Spleen (tissue), 11 donors: ENCODE data around the gene PGP. TPM values are rescaled to one million over a fixed set of nuclear protein-coding genes. Genes with fewer than 3 reads are reported as not detected.

Experiments used
- DNase-seq: peaks from one replicate; pipeline ENCODE4 v3.0.0-alpha.2; 2020
- H3K27ac ChIP-seq, 8 donors: fragments of 200-600 bp; sonication (generic) in 7 of 8; 1 replicate in 4 of 8; 2 replicates in 4 of 8; pipeline versions ENCODE4 v1.5.0 to v1.8.0; 2016 to 2021; ENCODE audit warnings: inconsistent platforms in 4 of 8, mild to moderate bottlenecking in 4 of 8, moderate library complexity in 1 of 8
- H3K27me3 ChIP-seq, 7 donors: fragments of 200-600 bp; sonication (generic) in 6 of 7; replicated peaks in 1 of 7; 1 replicate in 4 of 7; 2 replicates in 3 of 7; pipeline versions ENCODE4 v1.5.0 to v1.8.0; 2016 to 2021; ENCODE audit warnings: inconsistent platforms in 3 of 7, mild to moderate bottlenecking in 1 of 7
- H3K36me3 ChIP-seq, 6 donors: fragments of 200-600 bp; sonication (generic) in 5 of 6; 1 replicate in 4 of 6; 2 replicates in 2 of 6; pipeline versions ENCODE4 v1.5.0 to v1.8.0; 2016 to 2021; ENCODE audit warnings: inconsistent platforms in 2 of 6
- H3K4me1 ChIP-seq, 6 donors: fragments of 200-600 bp; sonication (generic) in 5 of 6; 1 replicate in 3 of 6; 2 replicates in 3 of 6; pipeline versions ENCODE4 v1.5.0 to v1.8.0; 2016 to 2021; ENCODE audit warnings: inconsistent platforms in 3 of 6
- H3K4me3 ChIP-seq, 8 donors: fragments of 200-600 bp; sonication (generic) in 7 of 8; 1 replicate in 4 of 8; 2 replicates in 4 of 8; pipeline versions ENCODE4 v1.5.0 to v1.8.0; 2016 to 2021; ENCODE audit warnings: inconsistent platforms in 4 of 8, mild to moderate bottlenecking in 4 of 8, moderate library complexity in 2 of 8
- H3K9me3 ChIP-seq, 8 donors: fragments of 200-600 bp; sonication (generic) in 7 of 8; 1 replicate in 4 of 8; 2 replicates in 4 of 8; pipeline versions ENCODE4 v1.5.0 to v1.8.0; 2016 to 2021; ENCODE audit warnings: inconsistent platforms in 4 of 8
- POLR2A ChIP-seq, 3 donors: fragments of 450-650 bp; IDR thresholded peaks; one replicate each; pipeline ENCODE4 v1.5.1; 2017; ENCODE audit warnings: antibody characterized with exemption in 3 of 3, mild to moderate bottlenecking in 1 of 3
- POLR2AphosphoS5 ChIP-seq, 3 donors: sonication (generic); formaldehyde crosslinking; IDR thresholded peaks; one replicate each; pipeline ENCODE4 v1.5.1; 2017; ENCODE audit warnings: antibody characterized with exemption in 3 of 3
- WGBS, 5 donors: extraction: QIAGEN DNeasy Blood & Tissue Kit in 3 of 5; methylation state at CpG; one replicate each; pipeline versions ENCODE4 v1.1.5 to v1.1.7; 2013 to 2018; 5-methylcytosine and 5-hydroxymethylcytosine counted together
- intact Hi-C: fragments of 100-400 bp; cut with DNase I; formaldehyde crosslinking; loops from one replicate; pipeline ENCODE4 v1.15.0; 2023; ENCODE audit warnings: low total_unique reads
- polyA plus RNA-seq, 3 donors: library from polyadenylated mRNA; stranded (reverse); fragments of 200-250 nt; gene quantifications; one replicate each; pipeline ENCODE4 v1.2.1, GENCODE V29; 2013
- total RNA-seq, 7 donors: library from RNA; depleted of rRNA in 3 of 7; stranded (reverse); fragments of >200 nt in 3 of 7; fragmentation: NEBNext Ultra II Directional in 4 of 7; extraction: Animal tissue kit (Norgen Biotek cat#: 25700) in 4 of 7; gene quantifications; one replicate each; pipeline versions ENCODE4 v1.1.0 to v1.2.1, GENCODE V29; 2016 to 2021
- TF ChIP-seq, protein P1 (sequence below), 11 experiments: fragments of 200-600 bp in 7 of 11; fragments of 450-650 bp in 4 of 11; sonication (generic) in 4 of 11; IDR thresholded peaks in 8 of 11; conservative IDR thresholded peaks in 3 of 11; 1 replicate in 7 of 11; 2 replicates in 4 of 11; pipeline versions ENCODE4 v1.4.0 to v1.8.0; 2016 to 2021; ENCODE audit warnings: antibody characterized with exemption in 11 of 11, inconsistent platforms in 4 of 11, mild to moderate bottlenecking in 1 of 11
- donor health status: healthy with polysubstance abuse.
- donor health status: DM: no; HTN: no; CAD: no; lungs with moderate emphysema.
- donor health status: DM: no; HTN: no; CAD: no.
- donor health status: Bipolar disorder and iron deficiency.
- donor health status: healthy.
- donor health status: DM: no; HTN: no; CAD: no.
- donor health status: DM: yes; HTN: yes; CAD: no.

Gene PGP
- total and polyA plus RNA-seq, 10 donors, result 9.3 to 20.2 (median 13.7) TPM

GRCh38 chr16:2251296-2252111 lies 36.9 kb upstream of the PGP start, which contains the start of gene ECI1:
Gene ECI1 (minus strand): TSS chr16:2251587. CDS start chr16:2251566, 21 bp downstream.
- Histone ChIP-seq H3K4me1 (peaks cover 9 to 52% (median 29%) of the 10 kb centered on the region in 6 donors), H3K4me3 (peak within 1 kb of the TSS; percentile 59 to 85 (median 68)), H3K27ac (peak within 1 kb of the TSS; percentile 78 to 96 (median 90)), H3K27me3 (no peaks in the 10 kb centered on the region), H3K9me3 (no peaks in the 10 kb centered on the region), H3K36me3 (peaks cover 0 to 52% (median 41%) of the 10 kb centered on the region in 6 donors)
- peak in 2 of 3 donors; percentile 11 to 43 for TF ChIP-seq POLR2A (IDR thresholded peaks at IDR 0.05)
- TF ChIP-seq POLR2AphosphoS5 (IDR thresholded peaks at IDR 0.05), result peak; percentile 90 to 97 (median 91)
- TF ChIP-seq, protein P1, sequence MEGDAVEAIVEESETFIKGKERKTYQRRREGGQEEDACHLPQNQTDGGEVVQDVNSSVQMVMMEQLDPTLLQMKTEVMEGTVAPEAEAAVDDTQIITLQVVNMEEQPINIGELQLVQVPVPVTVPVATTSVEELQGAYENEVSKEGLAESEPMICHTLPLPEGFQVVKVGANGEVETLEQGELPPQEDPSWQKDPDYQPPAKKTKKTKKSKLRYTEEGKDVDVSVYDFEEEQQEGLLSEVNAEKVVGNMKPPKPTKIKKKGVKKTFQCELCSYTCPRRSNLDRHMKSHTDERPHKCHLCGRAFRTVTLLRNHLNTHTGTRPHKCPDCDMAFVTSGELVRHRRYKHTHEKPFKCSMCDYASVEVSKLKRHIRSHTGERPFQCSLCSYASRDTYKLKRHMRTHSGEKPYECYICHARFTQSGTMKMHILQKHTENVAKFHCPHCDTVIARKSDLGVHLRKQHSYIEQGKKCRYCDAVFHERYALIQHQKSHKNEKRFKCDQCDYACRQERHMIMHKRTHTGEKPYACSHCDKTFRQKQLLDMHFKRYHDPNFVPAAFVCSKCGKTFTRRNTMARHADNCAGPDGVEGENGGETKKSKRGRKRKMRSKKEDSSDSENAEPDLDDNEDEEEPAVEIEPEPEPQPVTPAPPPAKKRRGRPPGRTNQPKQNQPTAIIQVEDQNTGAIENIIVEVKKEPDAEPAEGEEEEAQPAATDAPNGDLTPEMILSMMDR (IDR thresholded peaks at IDR 0.05 in 8 of 11, conservative IDR thresholded peaks at IDR 0.05 in 3 of 11), result peak; percentile 79 to 93 (median 88)
- DNase-seq, result peak; percentile 99
- 1 to 16% (median 3%) methylated on average over 9 to 88 of the region's 88 CpGs for WGBS, 5 donors
- intact Hi-C loops, result no loop called here

GRCh38 chr16:2250652-2251295 lies 36.1 kb upstream of the PGP start:
- Histone ChIP-seq H3K9me3 (no peaks in the 10 kb centered on the region), H3K27ac (peak overlapping the region; percentile 78 to 96 (median 90)), H3K27me3 (no peaks in the 10 kb centered on the region), H3K4me1 (peaks cover 9 to 52% (median 29%) of the 10 kb centered on the region in 6 donors), H3K4me3 (peak overlapping the region; percentile 59 to 85 (median 68)), H3K36me3 (peaks cover 0 to 52% (median 41%) of the 10 kb centered on the region in 6 donors)
- WGBS, 5 donors, result 13 to 16% (median 13%) methylated on average over 18 to 35 of the region's 35 CpGs
- intact Hi-C loops, result no loop called here
- no peak for TF ChIP-seq POLR2A (IDR thresholded peaks at IDR 0.05)
- TF ChIP-seq, protein P1 (IDR thresholded peaks at IDR 0.05 in 8 of 11, conservative IDR thresholded peaks at IDR 0.05 in 3 of 11), result no peak
- TF ChIP-seq POLR2AphosphoS5 (IDR thresholded peaks at IDR 0.05), result no peak
- DNase-seq, result no peak

DNA sequence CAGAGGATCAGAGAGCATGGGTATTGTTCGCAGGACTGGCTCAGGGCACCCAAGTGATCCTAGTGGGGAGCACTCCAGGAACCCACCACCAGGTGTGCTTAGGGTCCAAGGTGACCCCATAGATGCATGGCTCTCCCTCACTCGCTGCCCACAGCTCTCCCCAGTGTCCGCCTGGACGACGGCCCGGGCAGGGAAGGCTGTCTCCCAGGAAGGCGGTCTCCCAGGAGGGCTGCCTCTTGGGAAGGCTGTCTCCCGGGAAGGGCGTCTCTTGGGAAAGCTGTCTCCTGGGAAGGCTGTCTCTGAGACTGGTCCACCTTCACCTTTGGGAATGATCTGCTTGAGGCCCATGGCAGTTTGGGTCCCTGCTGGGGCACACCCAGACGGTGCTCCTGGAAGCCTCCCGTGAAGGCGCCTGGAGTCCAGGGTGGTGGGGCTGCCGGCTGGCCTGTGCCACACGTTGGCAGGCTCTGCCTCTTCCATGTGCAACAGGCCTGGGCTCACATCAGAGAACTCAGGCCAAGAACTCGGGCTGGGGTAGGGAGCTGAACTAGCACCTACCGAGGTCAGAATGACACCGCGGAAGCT lies 31.8 kb upstream of the PGP start:
- no peak for DNase-seq
- Histone ChIP-seq H3K4me1 (peaks cover 9 to 38% (median 15%) of the 10 kb centered on the region in 6 donors), H3K27me3 (no peaks in the 10 kb centered on the region), H3K27ac (no peak overlapping the region), H3K4me3 (no peak overlapping the region), H3K9me3 (no peaks in the 10 kb centered on the region), H3K36me3 (peaks cover 0 to 57% (median 44%) of the 10 kb centered on the region in 6 donors)
- no peak for TF ChIP-seq POLR2AphosphoS5 (IDR thresholded peaks at IDR 0.05)
- TF ChIP-seq, protein P1 (IDR thresholded peaks at IDR 0.05 in 8 of 11, conservative IDR thresholded peaks at IDR 0.05 in 3 of 11), result no peak
- TF ChIP-seq POLR2A (IDR thresholded peaks at IDR 0.05), result no peak
- 87 to 96% (median 95%) methylated on average over 10 to 18 of the region's 18 CpGs for WGBS, 5 donors
- intact Hi-C loops, result no loop called here
